ENCODE results near the gene SLC25A41.
A peak's percentile ranks its signal among the peaks of the same experiment; 100 is the strongest.

The SLC25A41 gene

GRCh38 chr19:6467384-6467783, 33.8 kb upstream of the SLC25A41 start:
- TF ChIP-seq CTCF (IDR thresholded peaks at IDR 0.05) = no peak

DNA sequence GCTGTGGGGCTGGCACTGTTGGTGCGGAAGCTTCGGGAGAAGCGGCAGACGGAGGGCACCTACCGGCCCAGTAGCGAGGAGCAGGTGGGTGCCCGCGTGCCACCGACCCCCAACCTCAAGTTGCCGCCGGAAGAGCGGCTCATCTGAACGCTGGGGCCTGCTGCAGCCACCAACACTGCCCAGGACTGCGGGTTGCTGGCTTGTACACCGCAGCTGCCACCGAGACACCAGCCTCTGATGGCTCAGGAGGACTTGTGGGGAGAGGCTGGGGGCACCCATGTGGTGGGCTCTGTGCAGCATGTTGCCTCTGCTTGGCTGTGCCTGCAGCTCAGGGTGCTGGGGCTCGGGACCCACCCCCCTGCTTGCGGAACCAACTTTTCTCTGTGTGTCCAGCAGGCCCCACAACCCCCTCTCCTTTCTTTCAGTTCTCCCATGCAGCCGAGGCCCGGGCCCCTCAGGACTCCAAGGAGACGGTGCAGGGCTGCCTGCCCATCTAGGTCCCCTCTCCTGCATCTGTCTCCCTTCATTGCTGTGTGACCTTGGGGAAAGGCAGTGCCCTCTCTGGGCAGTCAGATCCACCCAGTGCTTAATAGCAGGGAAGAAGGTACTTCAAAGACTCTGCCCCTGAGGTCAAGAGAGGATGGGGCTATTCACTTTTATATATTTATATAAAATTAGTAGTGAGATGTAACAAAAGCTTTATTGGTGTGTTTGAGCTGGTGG, 33.1 kb upstream of the SLC25A41 start:
- TF ChIP-seq CTCF (IDR thresholded peaks at IDR 0.05) = no peak

DNA sequence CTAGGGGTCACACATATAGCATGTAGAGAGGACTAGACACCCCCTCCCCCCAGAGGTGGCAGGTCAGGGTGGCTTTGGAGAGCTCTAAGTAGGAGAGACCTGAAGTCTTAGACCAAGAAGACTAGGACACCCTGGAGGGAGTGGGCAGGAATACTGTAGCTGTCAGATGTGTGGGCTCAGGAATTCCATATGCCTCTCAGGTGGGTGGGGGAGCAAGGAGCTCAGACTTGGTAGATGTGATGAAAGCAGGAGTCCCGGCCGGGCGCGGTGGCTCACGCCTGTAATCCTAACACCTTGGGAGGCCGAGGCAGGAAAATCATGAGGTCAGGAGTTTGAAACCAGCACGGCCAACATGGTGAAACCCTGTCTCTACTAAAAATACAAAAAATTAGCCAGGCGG, 32.1 kb upstream of the SLC25A41 start:
- no peak for TF ChIP-seq CTCF (IDR thresholded peaks at IDR 0.05)

DNA sequence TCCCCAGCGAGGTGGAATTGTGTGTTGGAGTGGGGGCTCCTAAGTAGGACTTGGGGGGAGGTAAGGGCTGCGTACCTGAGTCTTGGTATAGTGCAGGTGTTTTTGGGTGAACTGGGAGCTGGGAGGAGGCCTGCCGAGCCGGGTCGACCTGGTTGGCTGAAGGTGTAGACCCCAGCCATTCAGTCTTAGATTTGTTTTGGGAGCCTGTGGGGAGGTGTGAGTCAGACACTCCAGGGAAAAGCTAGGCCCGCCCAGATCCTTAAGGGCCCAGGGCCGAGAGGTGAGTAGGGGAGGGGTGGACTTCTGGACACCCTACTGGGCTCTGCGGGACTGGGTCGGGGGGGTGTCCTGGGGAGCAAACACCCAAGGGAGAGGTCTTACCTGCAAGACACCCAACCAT, 31.4 kb upstream of the SLC25A41 start:
- no peak for TF ChIP-seq CTCF (IDR thresholded peaks at IDR 0.05)

DNA sequence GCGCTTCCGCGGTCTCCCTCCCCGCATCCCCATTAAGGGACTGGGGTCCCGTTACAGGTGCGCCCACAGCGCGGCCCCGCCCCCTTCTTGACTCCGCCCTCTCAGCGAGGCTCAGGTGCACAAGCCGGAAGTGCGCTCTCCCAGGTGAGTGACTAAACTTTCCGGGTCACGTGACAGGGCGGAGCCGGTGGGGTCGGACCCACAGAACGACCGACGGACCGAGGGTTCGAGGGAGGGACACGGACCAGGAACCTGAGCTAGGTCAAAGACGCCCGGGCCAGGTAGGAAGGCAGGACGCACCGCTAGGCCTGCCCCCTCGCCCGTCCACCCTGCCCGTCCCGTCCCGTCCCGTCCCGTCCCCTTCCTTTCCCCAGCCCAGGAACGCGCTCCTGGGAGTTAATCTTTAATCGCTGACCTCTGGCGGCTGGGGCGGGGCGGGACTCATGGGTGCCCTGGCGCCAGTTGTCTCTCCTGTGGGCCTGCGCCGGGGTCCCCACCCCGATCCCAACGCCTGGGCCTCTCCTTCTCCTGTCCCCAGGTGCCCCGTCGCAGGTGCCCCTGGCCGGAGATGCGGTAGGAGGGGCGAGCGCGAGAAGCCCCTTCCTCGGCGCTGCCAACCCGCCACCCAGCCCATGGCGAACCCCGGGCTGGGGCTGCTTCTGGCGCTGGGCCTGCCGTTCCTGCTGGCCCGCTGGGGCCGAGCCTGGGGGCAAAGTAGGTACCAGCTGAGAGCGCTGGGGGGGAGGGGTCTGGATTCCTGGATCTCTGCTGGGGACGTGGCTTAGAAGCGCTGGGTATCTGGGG, 30.7 kb upstream of the SLC25A41 start, which contains the start of gene CRB3:
Gene CRB3 (plus strand): TSS at position 202 of the 804 bp plus-strand sequence. CDS start 431 bp downstream, at position 633.
- TF ChIP-seq CTCF (IDR thresholded peaks at IDR 0.05) = no peak

- TF ChIP-seq CTCF (IDR thresholded peaks at IDR 0.05) = peak; percentile 50; the same call in 1 of the 2 replicates
Observed at GRCh38 chr19:6460099-6460884, 26.7 kb upstream of the SLC25A41 start.

Measured in LNCAP (cell line).